ENCODE measurements around the gene NTF4. TPM values are rescaled to one million over a fixed set of nuclear protein-coding genes. Genes with fewer than 3 reads are reported as not detected.

NTF4 gene, protein sequence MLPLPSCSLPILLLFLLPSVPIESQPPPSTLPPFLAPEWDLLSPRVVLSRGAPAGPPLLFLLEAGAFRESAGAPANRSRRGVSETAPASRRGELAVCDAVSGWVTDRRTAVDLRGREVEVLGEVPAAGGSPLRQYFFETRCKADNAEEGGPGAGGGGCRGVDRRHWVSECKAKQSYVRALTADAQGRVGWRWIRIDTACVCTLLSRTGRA
- total RNA-seq (1 to 10 TPM; 1.8 to 6.9 (median 5.1) TPM), polyA plus RNA-seq (1 to 10 TPM; 5.6 to 7.4 (median 6.4) TPM)
- long read RNA-seq, donor 1, result 0 reads
- long read RNA-seq, donor 2, partial matches to known transcripts, result 0 of 2 reads
- long read RNA-seq, donor 2, other reads (novel, unspliced or antisense), result 0 of 2 reads

DNA sequence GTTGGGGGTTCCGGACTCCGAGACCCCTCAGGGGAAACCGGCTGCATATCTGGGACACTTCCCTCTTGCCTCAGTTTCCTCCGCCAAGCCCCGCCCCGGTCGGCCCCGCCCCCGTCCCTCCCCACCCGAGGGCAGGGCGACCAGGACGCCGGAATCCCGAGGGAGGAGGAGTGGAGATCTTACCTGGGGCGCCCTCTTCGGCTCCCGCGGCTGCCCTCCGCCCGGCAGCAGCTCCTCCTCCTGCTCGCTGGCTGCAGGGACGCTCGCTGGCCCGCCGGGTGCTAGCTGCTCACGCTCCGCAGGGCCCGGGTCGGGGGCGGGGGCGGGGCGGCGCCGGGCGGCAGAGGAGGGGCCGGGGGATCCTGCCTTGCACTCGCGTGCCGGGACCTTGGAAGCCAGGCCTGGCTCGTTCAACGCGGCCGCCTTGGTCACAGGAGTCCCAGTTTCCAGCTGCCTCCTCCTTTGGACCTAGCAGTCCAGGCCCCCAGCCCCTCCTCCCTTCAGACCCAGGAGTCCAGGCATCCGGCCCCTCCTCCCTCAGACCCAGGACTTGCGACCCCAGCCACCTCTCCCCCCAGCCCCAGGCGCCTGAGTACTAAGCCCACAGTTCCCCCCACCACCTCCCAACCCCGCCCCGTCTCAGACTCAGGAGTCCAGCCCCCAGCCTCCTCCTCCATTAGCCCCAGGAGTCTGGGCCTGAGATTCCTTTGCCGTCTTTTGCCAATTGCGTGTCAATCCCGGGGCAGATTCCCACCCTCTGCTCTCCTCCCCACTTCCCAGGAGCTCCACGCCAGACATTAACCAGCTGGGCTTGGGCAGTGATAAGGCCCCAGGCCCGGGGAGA, at the start of gene NTF4:
TSS of gene NTF4 (minus strand) at position 51 of the 844 bp plus-strand sequence. CDS start 2,821 bp downstream, outside the sequence.
- Histone ChIP-seq H3K4me1 (peaks cover 17% of the 10 kb centered on the region), H3K36me3 (ENCODE audit: insufficient read depth in 1 of 2, low read depth in 1 of 2) (no peaks in the 10 kb centered on the region), H3K9me3 (no peaks in the 10 kb centered on the region), H3K27ac (peak within 1 kb of the TSS; percentile 63), H3K4me3 (peak within 1 kb of the TSS; percentile 52), H3K27me3 (ENCODE audit: insufficient read depth in 3 of 3, low read length in 2 of 3) (peaks cover 0 to 4% (median 0%) of the 10 kb centered on the region in 3 donors)
- 2% methylated on average over 38 to 53 of the region's 53 CpGs for WGBS, 3 donors
- intact Hi-C loops (cut with DNase I), result loop anchor here in 1 of 2 donors (5.0 kb wide), 1 partner anchor 68 kb away; no protein-coding TSS in a partner anchor
- DNase-seq, result peak; percentile 19 to 56
- peak; percentile 41 to 54 (median 48) for ATAC-seq
- TF ChIP-seq, protein P1, sequence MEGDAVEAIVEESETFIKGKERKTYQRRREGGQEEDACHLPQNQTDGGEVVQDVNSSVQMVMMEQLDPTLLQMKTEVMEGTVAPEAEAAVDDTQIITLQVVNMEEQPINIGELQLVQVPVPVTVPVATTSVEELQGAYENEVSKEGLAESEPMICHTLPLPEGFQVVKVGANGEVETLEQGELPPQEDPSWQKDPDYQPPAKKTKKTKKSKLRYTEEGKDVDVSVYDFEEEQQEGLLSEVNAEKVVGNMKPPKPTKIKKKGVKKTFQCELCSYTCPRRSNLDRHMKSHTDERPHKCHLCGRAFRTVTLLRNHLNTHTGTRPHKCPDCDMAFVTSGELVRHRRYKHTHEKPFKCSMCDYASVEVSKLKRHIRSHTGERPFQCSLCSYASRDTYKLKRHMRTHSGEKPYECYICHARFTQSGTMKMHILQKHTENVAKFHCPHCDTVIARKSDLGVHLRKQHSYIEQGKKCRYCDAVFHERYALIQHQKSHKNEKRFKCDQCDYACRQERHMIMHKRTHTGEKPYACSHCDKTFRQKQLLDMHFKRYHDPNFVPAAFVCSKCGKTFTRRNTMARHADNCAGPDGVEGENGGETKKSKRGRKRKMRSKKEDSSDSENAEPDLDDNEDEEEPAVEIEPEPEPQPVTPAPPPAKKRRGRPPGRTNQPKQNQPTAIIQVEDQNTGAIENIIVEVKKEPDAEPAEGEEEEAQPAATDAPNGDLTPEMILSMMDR (IDR thresholded peaks at IDR 0.05), result no peak

DNA sequence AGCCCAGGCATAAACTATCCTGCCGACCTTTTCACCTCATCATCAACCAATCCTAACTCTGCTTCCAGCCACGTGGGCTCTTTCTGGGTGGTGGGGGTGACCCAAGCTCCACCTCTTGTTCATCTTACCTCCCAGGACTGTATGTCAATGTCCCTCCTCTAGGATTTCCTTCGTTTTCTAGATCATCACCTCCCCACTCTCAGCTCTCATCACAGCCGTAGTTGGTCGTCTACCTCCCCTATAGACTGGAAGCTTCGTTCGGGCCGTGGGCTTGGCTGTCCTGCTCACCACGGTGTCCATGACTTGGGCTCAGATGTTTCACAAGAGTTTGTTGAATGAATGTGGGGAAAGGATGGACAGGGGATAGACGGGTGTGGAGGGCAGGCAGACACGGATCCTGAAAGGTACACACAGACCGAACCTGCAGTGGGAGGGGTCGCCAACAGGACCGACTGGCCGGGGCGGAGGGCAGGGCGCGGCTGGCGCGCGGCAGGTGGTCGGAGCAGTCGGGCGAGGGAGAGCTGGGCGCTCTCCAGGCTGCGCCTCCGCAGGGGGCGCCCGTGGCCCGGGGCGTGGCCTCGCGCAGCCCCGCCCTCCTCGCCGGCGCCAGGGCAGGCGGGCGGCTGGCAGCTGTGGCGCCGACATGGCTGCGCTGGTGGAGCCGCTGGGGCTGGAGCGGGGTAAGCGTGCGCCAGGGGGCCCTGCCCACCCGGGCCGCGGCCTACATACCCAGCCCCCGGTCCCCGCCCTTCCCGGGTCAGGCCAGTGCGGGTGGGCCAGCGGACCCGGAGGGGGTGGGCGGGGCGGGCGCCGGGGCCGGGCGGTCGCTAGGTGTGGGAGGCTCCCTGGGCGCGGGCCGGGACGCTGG, 49.4 kb upstream of the NTF4 start, which contains the start of gene LIN7B:
TSS of gene LIN7B (plus strand) at position 609 of the 868 bp plus-strand sequence. CDS start at position 644, 35 bp downstream.
- peak; percentile 65 to 81 for DNase-seq
- TF ChIP-seq, protein P1 (IDR thresholded peaks at IDR 0.05), result peak; percentile 66
- peak; percentile 73 to 76 (median 74) for ATAC-seq
- H3K36me3 ChIP-seq (ENCODE audit: insufficient read depth in 1 of 2, low read depth in 1 of 2), result peaks cover 0 to 6% of the 10 kb centered on the region in 2 donors
- no peaks in the 10 kb centered on the region for H3K9me3 ChIP-seq
- peak within 1 kb of the TSS; percentile 83 for H3K27ac ChIP-seq
- no peaks in the 10 kb centered on the region for H3K27me3 ChIP-seq (ENCODE audit: insufficient read depth in 3 of 3, low read length in 2 of 3)
- peaks cover 36% of the 10 kb centered on the region for H3K4me1 ChIP-seq
- WGBS, 3 donors, result 1% methylated on average over 30 to 66 of the region's 66 CpGs
- intact Hi-C loops (cut with DNase I), result no loop called here
- H3K4me3 ChIP-seq, result peak within 1 kb of the TSS; percentile 93

DNA sequence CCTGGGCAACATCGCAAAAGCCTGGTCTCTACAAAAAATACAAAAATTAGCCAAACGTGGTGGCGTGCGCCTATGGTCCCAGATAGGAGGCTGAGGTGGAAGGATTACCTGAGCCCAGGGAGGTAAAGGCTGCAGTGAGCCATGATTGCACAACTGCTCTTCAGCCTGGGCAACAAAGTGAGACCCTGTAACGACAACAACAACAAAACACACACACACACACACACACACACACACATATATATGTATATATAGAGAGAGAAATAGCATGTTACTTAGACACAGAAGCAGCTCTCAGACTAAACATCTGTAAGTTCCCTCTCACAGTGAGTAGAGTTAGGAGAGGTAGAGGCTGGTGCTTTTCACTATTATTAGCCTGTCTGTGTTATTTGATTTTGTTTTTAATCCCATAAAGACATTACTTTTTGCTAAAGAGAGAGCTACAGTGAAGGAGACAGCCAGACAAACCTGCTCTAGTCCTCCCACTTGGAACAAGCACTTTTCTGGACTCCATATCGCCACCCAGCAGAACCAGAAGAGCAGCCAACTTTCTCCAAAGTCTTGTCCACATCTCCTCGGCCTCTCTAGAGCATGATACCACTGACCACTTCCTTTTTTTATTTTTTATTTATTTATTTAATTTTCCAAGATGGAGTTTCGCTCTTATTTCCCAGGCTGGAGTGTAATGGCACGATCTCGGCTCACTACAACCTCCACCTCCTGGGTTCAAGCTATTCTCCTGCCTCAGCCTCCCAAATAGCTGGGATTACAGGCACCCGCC, 46.8 kb upstream of the NTF4 start:
- Histone ChIP-seq H3K27ac (peak overlapping the region; percentile 28), H3K36me3 (ENCODE audit: insufficient read depth in 1 of 2, low read depth in 1 of 2) (peaks cover 0 to 32% of the 10 kb centered on the region in 2 donors), H3K4me3 (no peak overlapping the region), H3K9me3 (no peaks in the 10 kb centered on the region), H3K27me3 (ENCODE audit: insufficient read depth in 3 of 3, low read length in 2 of 3) (no peaks in the 10 kb centered on the region), H3K4me1 (peaks cover 30% of the 10 kb centered on the region)
- TF ChIP-seq, protein P1 (IDR thresholded peaks at IDR 0.05), result no peak
- 75 to 79% (median 79%) methylated on average over 11 of the region's 11 CpGs for WGBS, 3 donors
- ATAC-seq (no peak), DNase-seq (no peak)
- intact Hi-C loops (cut with DNase I), result no loop called here

DNA sequence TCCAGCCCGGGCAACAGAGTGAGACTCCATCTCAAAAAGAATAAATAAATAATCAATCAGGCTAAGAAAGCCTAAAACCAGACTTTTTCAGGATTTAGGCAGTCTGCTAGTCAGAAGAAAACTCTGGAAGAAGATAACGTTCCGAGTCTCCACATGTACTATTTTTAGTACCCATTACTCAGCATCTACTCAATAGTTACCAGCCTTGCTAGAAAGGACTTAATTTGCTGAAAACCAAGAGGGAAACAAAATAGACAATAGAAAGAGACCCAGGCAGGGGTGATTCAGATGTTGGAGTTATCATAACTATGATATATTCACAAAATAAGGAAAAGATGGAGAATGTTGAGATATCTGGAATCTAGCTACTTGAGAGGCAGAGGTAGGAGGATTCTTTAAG, 45.9 kb upstream of the NTF4 start:
- Histone ChIP-seq H3K27ac (peak overlapping the region; percentile 28), H3K4me3 (no peak overlapping the region), H3K27me3 (ENCODE audit: insufficient read depth in 3 of 3, low read length in 2 of 3) (no peaks in the 10 kb centered on the region), H3K36me3 (ENCODE audit: insufficient read depth in 1 of 2, low read depth in 1 of 2) (peaks cover 0 to 41% of the 10 kb centered on the region in 2 donors), H3K4me1 (peaks cover 36% of the 10 kb centered on the region), H3K9me3 (no peaks in the 10 kb centered on the region)
- TF ChIP-seq, protein P1 (IDR thresholded peaks at IDR 0.05), result no peak
- no peak for ATAC-seq
- 21 to 29% (median 26%) methylated on average over 3 of the region's 3 CpGs for WGBS, 3 donors
- DNase-seq, result no peak
- intact Hi-C loops (cut with DNase I), result no loop called here

Measured in psoas muscle (tissue), 8 donors.